ENCODE results near the gene LRRC8E.
A peak's percentile ranks its signal among the peaks of the same experiment; 100 is the strongest.

LRRC8E gene

GRCh38 chr19:7888145-7888825, at the start of gene LRRC8E:
LRRC8E (plus strand) TSS chr19:7888510; CDS start chr19:7895604, 7,094 bp downstream.
- DNase-seq: peak; percentile 27

DNA sequence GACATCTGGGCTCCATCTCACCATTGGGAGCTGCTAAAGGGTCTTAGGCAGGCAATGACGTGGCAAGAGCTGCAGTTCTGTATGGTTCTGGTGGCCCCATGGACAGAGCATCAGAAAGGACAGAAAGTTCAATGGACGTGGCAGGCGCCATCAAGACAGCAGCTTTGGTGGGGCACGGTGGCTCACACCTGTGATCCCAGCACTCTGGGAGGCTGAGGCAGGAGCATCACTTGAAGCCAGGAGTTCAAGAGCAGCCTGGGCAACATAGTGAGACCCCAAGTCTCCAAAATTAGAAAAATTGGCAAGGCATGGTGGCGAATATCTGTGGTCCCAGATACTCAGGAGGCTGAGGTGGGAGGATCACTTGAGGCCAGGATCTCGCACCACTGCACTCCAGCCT, 48.8 kb upstream of the LRRC8E start:
- no peak for DNase-seq

DNA sequence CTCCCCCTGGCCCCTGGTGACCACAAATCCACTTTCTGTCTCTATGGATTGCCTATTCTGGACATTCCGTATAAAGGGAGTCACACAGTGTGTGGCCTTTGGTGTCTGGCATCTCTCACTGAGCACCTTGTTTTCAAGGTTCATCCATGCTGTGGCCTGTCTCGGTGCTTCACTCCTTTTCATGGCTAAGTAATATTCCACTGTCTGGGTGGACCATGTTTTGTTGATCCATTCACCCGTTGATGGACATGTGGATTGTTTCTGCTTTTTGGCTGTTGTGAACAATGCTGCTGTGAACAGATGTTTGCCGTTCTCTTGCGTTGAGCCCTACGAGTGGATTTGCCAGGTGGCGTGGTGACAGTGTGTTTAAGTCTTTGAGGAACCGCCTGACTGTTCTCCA, 47.7 kb upstream of the LRRC8E start:
- DNase-seq: no peak

DNA sequence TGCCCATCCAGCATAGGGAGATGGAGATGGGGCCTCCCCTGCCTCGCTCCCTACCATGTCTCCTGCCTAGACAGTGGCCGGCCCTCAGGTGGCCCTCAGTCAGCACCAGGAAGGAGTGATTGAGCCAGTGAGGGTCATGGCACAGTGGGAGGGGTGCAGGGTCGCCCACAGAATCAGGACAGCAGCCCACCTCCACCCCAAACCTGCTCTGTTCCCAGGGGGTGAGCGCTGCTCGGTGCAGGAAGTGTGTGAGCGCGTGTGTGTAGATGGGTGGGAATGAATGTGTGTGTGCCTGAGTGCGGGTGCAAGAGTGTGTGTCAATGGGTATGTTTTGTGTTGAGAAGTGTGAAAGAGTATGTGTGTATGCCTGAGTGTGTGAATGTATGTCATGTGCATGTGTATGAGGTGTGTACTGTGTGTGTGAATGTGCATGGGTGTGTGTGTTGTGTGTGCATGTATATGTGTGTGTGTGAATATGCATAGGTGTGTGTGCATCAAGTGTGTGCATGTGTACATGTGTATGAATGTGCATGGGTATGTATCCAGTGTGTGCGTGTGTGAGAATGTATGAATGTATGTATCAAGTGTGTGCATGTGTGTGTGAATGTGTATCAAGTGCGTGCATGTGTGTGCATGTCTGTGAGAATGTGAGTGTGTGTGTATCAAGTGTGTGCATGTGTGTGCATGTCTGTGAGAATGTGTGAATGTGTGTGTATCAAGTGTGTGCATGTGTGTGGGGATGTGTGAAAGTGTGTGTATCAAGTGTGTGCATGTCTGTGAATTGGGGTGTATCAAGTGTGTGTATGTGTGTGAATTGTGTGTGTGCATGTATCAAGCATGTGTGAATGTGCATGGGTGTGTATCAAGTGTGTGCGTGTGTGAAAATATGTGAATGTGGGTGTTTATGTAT, 46.3 kb upstream of the LRRC8E start:
- DNase-seq: no peak

DNA sequence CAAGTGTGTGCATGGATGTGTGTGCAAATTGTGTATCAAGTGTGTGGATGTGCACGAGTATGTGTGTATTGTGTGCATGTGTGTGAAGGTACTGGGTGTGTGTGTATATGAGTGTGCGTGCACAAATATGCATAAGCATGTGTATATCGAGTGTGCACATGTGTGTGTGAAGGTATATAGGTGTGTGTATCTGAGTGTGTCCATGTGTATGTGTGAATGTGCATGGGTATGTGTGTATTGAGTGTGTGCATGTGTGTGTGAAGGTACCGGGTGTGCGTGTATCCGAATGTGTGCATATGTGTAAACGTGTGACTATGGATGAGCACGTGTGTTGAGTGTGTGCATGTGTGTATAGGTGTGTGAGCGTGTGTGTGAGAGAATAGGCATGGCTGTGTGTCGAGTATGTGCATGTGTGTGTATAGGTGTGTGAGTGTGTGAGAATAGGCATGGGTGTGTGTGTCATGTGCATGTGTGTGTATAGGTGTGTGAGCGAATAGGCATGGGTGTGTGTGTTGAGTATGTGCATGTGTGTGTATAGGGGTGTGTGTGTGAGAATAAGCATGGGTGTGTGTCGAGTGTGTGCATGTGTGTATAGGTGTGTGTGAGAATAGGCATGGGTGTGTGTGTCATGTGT, 45.5 kb upstream of the LRRC8E start:
- no peak for DNase-seq

GRCh38 chr19:7843521-7843920, 44.8 kb upstream of the LRRC8E start:
- DNase-seq: no peak

GRCh38 chr19:7844405-7844804, 43.9 kb upstream of the LRRC8E start:
- DNase-seq: no peak

GRCh38 chr19:7844951-7845350, 43.4 kb upstream of the LRRC8E start:
- no peak for DNase-seq

- DNase-seq: no peak
Measured at GRCh38 chr19:7845390-7846154, 42.7 kb upstream of the LRRC8E start.

DNA sequence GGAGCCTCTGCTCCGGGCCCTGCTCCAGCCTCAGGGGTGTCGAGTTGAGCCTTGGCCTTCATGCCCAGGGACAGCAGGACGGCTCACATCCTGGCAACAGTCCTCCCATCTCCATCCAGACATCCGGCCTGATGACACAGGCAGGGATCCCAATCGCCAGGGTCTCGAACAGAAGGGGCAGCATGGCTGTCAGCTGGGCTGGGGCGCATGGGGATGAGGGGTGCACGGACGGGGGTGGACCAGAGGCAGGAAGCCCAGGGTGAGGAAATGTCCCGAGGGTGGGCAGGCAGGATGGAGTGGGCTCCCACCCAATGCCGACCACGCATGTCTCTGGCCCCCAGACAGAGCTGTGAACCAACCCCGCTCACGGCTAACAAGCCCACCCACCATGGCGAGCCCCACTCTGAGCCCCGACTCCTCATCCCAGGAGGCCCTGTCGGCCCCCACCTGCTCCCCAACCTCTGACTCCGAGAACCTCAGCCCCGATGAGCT, 42.1 kb upstream of the LRRC8E start:
- no peak for DNase-seq

GRCh38 chr19:7847664-7848063, 40.6 kb upstream of the LRRC8E start:
- DNase-seq: no peak

GRCh38 chr19:7848779-7849457, 39.4 kb upstream of the LRRC8E start:
- DNase-seq: no peak

- no peak for DNase-seq
Measured at GRCh38 chr19:7849631-7849999, 38.7 kb upstream of the LRRC8E start.

- DNase-seq: no peak
Measured at GRCh38 chr19:7850000-7850813, 38.1 kb upstream of the LRRC8E start.

- DNase-seq: no peak
Measured at GRCh38 chr19:7850945-7851622, 37.2 kb upstream of the LRRC8E start.

GRCh38 chr19:7851623-7852500, 36.4 kb upstream of the LRRC8E start:
- DNase-seq: no peak

DNA sequence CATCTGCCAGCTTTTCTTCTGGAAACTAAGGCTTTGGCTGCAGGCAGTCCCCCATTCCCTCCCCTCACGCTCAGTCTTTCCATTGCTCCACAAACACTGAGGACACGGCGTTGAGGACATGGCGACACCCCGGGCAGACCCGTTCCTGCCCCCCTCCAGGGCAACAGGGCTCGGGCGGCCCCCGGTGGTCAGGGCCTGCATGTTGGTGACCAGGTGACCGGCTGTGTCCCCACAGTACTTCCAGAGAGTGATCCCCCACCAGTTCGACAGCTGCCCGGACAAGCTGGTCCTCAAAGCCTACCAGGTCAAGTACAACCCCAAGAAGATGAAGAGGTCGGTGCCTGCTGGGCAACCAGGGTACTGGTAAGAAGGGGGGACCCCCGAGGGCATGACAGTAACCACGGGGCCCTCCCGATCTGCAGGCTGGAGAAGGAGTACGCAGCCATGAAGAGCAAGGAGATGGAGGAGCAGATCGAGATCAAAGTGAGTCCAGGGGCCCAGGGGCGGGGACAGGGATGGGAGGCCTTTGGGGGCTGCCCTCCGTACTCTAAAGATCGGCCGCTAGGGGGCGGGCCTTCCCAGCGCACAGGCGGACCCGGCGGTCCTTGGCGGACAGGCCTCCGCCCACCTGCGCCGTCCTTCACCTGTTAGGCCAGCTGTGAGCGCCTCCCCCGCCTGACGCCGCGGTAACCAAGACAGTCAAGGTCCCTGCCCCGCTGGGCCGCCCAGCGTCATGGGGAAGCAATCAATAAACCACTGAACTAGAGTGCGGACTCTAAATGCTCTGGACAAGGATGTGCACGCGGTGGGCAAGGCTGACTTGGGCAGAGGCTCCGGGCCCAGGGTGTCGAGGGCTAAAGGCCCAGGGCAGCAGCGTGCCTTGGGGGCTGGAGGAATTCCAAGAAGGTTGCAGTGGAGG, 35.2 kb upstream of the LRRC8E start:
- DNase-seq: peak; percentile 50

DNA sequence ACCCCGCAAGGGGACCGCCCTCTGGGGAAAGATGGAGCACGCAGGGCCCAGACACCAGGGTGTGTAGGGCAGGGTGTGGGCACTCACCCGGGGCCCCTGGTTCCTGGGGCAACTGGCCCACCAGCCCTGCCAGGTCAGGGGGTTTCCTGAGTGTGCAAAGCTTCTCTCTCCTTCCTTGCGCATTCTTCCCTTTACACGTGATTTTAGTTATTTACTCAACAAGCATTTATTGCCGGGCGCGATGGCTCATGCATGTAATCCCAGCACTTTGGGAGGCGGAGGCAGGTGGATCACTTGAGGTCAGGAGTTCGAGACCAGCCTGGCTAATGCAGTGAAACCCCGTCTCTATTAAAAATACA, 34.6 kb upstream of the LRRC8E start:
- DNase-seq: no peak
